Measurements from ENCODE around the gene UIMC1. TPM values are rescaled to one million over a fixed set of nuclear protein-coding genes. Genes with fewer than 3 reads are reported as not detected.

UIMC1 gene
- total and polyA plus RNA-seq, 2 of the 13 experiments (the other 11 are each of a cell fraction or from before 2014, with no cell fraction given) = 18.9 to 32.7 TPM

DNA sequence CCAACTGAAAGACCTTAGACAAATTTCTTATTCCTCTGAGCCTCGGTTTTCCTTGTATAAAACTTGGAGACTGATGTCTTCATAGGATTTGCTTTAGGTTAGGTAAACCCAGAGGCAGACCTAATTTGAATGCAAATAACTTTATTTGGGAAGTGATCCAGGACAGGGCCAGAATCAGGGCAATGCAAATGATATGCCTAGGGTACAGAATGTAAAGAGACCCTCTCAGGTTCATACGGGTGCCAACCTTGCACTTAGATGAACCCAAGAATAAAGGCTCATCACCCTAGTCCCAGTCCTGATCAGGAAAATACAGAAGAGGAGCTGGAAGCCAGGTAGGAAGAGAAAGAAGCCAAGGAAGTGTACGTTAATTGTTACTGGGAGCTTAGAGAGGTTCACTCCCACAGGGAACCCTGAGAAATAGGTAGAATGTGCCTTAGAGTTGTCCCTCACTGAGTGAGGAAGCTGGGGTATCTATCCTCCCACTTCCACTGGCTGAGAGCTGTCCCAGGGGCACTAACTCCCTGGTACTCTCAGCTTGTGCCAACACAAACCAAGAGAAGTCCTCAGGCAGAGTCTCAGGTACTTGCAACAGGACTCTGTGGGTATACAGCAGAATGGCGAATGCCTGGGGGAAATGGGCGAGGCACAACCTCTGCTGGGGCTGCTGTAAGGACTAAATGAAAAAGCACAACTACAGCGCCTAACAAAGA lies 104.3 kb downstream of the UIMC1 start:
- no peaks in the 10 kb centered on the region for H3K9me3 ChIP-seq (ENCODE audit: low read length)
- ChIA-PET CTCF (ENCODE audit: low intra/inter-chr PET ratio, low total read pairs) (no interaction called here), POLR2A (no interaction called here)
- no peaks in the 10 kb centered on the region for H3K79me2 ChIP-seq (ENCODE audit: insufficient read depth, low read length)
- H4K20me1 ChIP-seq (ENCODE audit: insufficient read depth, low read length) = no peaks in the 10 kb centered on the region
- H3K27me3 ChIP-seq (ENCODE audit: control insufficient read depth in 1 of 2, insufficient read depth in 2 of 2, low read length in 2 of 2) = no peaks in the 10 kb centered on the region
- H3K4me3 ChIP-seq (replicated peaks in 1 of 3; ENCODE audit: insufficient read depth in 1 of 3, low read depth in 2 of 3, low read length in 3 of 3) = no peak overlapping the region
- intact Hi-C loops (cut with micrococcal nuclease; ENCODE audit: unreplicated experiment) (no loop called here), in situ Hi-C loops (cut with HindIII; ENCODE audit: extremely low pct_ligation_motif_present, low pct_unique_long_range_greater_than_20kb) (no loop called here)
- FAIRE-seq = no peak
- WGBS (ENCODE audit: low lambda C conversion rate) = 94% methylated on average over 6 of the region's 6 CpGs
- ATAC-seq = no peak
- no peak for DNase-seq (ENCODE audit: low spot score)
- peak; percentile 77 for TF ChIP-seq RBM22 (optimal IDR thresholded peaks at IDR 0.05; ENCODE audit: low read length)
- no peak for TF ChIP-seq ZNF615 (CRISPR knock-in tag; IDR thresholded peaks at IDR 0.05; ENCODE audit: borderline replicate concordance)
- TF ChIP-seq, protein P1, sequence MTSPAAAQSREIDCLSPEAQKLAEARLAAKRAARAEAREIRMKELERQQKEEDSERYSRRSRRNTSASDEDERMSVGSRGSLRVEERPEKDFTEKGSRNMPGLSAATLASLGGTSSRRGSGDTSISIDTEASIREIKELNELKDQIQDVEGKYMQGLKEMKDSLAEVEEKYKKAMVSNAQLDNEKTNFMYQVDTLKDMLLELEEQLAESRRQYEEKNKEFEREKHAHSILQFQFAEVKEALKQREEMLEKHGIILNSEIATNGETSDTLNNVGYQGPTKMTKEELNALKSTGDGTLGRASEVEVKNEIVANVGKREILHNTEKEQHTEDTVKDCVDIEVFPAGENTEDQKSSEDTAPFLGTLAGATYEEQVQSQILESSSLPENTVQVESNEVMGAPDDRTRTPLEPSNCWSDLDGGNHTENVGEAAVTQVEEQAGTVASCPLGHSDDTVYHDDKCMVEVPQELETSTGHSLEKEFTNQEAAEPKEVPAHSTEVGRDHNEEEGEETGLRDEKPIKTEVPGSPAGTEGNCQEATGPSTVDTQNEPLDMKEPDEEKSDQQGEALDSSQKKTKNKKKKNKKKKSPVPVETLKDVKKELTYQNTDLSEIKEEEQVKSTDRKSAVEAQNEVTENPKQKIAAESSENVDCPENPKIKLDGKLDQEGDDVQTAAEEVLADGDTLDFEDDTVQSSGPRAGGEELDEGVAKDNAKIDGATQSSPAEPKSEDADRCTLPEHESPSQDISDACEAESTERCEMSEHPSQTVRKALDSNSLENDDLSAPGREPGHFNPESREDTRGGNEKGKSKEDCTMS (CRISPR knock-in tag; conservative IDR thresholded peaks at IDR 0.05) = no peak
- TF ChIP-seq HDAC1 (CRISPR knock-in tag; IDR thresholded peaks at IDR 0.05) = no peak
- no peak for TF ChIP-seq HNF4G (IDR thresholded peaks at IDR 0.05; ENCODE audit: borderline replicate concordance, low read depth, low read length)
- TF ChIP-seq HNF4G (CRISPR knock-in tag; IDR thresholded peaks at IDR 0.05; ENCODE audit: borderline replicate concordance, low read depth) = no peak
- BruUV-seq (replicated peaks) = no TSS peak
- H3K4me2 ChIP-seq (ENCODE audit: low read depth, low read length) = no peak overlapping the region
- peaks cover 17 to 33% of the 10 kb centered on the region in 2 experiments for H3K36me3 ChIP-seq (replicated peaks in 1 of 2; ENCODE audit: control insufficient read depth in 1 of 2, insufficient read depth in 2 of 2, low read length in 2 of 2)
- peaks cover 19% of the 10 kb centered on the region for H3K4me1 ChIP-seq (ENCODE audit: insufficient read depth, low read length)
- no peak overlapping the region for H2AFZ ChIP-seq (ENCODE audit: low read length)
- H3K27ac ChIP-seq (ENCODE audit: extremely low read length, insufficient read depth, low read length) = no peak overlapping the region
- no peak overlapping the region for H3K9ac ChIP-seq (ENCODE audit: insufficient read depth, low read depth, low read length)
